Medulla oblongata (tissue), 1 donor: Measurements from ENCODE around the gene BUD13.
"Not testable (repeated sequence)": the region's sequence is repeated elsewhere in the genome, so short reads cannot be mapped to it uniquely, and the experiment has no call there.

Experiments used
- DNase-seq: peaks from one replicate; pipeline ENCODE4 v3.0.0-alpha.2; 2015; ENCODE audit errors: extremely low spot score

BUD13 gene

DNA sequence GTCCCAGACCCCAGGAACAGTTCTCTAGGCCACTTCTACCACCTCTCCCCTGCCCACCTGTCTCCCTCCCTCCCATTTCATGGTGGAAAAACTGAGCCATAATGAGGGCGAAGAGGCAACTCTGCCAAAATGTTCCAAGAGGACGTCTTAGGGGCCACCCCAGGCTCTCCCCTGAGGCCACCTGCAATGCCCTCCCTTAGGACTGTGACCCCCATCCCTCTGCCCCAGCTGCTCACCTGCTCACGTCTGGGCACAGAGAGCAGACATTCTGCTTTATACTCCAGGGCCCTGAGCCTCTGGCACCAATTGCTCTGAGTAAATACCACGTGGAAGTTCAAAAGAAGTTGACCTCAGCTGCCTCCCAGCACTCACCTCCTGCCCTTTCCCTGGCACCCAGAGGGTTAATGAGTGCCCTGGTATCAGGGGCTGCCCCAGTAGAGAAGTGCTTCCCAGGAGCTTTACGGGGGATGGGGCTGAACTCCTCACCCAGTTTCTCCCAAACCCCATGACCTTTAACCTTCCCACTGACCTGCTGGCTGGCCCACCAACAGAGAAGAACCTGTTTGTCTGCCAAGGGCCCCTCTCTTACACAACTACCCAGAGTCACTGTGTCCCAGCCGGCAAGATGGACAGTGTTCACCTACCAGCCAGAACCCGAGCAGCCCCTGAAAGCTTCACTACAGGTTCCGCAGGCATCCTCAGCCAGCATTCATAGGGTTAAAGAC, 19.5 kb upstream of the BUD13 start:
- no peak for DNase-seq

DNA sequence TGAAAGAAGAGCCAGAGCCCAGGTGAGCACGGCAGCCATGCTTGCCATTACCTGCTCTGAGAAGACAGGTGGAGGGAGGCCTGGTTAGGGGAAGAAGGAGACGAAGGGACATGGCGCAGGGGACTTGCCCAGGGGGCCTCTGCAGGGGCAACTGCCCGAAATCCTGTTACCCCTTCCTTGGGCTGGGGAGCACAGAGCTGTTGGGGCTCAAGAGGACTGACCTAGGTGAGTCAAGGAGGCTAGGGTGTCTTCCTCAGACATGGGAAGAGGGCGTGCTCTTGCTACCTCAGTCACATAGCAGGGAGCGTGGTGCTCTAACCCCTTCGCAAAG, 19.0 kb upstream of the BUD13 start, which contains the start of gene APOA5:
Gene APOA5 (minus strand): TSS at position 67 of the 331 bp plus-strand sequence. CDS start 19 bp downstream, at position 48.
- DNase-seq, result no peak

DNA sequence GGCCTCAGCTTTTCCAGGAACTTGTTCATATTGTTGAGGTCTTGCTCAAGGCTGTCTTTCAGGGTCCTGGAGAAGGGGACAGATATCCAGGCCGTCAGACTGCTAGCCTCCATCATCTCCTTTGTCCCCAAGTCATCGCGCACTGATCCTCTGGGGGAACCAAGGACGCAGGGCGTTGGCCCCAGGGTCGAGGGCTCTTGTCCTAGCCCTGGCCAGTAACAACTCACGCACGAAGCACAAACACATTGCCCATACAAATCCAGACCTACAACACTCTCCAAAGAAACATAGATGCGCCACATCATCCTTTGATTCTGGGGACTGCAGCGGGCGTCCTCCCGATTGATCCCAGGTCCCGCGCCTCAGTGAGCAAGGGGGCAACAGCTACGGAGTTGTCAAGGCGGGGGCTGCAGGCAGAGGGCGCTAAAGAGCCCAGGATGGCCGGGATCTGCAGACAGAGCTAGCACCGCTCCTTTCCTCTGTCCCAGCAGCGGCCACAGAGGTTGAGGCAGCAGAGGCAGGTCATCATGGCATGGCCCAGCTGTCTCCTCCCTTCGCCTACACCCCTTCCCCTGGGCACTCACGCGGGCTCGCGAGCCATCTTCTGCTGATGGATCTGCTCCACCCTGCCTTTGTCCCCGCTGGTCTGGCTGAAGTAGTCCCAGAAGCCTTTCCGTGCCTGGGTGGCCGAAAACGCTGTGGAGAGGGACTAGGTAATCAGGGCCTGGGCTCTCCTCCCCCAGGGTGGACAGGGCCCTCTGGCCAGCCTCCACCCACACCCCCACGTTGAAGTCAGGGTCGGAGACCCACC, 18.4 kb upstream of the BUD13 start:
- DNase-seq, result peak; percentile 78

- DNase-seq, result no peak
Measured at GRCh38 chr11:116790167-116791001, 17.6 kb upstream of the BUD13 start.

- DNase-seq, result no peak
Measured at GRCh38 chr11:116788975-116789374, 16.2 kb upstream of the BUD13 start.

DNA sequence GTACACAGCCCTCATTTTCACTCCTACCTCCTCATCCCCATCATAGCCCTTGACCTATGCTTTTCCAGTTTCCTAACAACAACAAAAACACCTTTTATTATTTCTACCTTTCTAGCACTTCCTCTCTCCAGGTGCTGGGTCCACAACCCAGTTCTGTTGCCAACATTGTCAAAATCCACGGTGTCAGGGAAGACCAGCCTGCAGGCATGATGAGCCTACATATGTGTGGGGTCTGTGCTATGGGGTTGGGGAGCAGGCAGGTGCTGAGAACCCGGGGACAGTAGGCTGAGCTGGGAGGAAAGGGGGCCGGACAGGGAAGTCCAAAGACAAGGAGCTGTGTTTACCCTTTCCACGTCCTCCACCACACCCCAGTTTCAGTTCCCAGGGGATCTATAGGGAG, 15.7 kb upstream of the BUD13 start:
- no peak for DNase-seq

DNA sequence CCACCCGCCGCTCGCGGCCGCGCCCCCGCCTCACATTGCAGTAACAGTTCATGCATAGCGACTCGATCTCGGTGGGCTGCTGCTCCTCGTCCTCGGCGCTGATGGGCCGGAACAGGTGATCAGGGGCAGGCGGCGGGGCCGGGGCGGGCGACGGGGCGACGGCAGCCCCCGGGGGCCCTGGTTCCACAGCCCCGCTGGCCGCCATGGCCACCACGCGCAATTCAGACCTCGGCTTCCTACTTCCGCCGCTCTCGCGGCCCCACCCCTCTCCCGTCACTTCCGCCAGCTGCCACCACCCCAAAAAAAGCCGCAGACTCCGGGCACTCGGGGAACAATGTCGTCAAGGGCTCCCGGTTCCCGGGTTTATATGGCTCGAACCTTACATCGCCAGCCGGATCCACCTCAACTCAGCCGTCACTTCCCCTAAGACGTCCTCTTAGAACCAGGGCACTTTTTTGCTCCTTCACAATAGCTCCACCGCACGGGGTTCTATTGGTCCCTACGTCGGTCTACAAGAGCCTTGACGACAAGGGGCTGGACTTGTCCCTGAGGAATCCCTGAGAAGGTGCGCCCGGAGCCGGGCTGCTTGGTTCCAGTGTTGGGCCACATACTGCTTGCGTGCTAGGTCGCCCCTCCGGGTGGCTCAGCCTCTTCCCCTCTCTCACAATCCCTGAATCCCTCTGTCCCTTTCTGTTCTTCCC, 15.1 kb upstream of the BUD13 start, which contains the start of gene ZPR1:
Gene ZPR1 (minus strand): TSS at position 238 of the 701 bp plus-strand sequence. CDS start 33 bp downstream, at position 205.
- peak; percentile 86 for DNase-seq

GRCh38 chr11:116787436-116787785, 14.6 kb upstream of the BUD13 start:
- DNase-seq, result no peak

DNA sequence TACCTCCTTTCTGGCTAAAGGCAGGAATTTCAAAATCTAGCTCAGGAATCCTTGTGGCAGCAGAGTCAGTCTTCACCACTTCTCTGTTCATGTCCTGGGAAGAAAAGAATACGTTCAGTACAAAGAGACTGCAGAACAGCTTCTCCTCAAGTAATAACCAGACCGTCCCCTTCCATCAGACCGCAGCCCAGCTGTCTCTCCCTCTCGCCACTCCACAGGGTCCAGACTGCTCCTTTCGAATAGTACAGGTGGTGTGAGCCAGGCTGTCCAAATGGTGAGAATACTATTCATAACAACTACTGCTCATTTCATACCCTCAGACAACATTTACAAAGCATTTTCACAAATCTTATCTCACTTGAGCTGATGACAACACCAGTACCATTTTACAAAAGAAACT, 14.2 kb upstream of the BUD13 start:
- DNase-seq, result no peak

- no peak for DNase-seq
Measured at GRCh38 chr11:116786326-116786725, 13.5 kb upstream of the BUD13 start.

- no peak for DNase-seq
Measured at GRCh38 chr11:116782728-116783127, 9.9 kb upstream of the BUD13 start.

DNA sequence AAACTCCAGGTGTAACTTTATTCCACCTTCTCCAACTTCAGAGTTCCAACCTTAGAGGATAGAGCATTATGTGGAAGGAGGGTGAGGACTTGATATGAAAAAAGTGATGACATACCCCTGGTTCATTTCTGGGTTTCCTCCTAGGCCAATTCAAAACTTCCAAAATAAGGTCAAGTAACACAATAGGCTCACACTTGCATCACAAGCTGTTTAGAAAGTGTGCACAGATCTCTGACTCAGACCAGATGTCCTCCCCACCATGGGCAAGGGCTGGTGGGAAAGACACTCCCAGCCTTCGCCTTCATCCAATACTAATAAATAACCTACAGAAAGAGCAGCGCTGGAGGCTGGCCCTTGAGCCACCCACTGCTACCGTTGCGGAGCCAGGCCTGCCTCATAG, 5.8 kb upstream of the BUD13 start:
- no peak for DNase-seq

DNA sequence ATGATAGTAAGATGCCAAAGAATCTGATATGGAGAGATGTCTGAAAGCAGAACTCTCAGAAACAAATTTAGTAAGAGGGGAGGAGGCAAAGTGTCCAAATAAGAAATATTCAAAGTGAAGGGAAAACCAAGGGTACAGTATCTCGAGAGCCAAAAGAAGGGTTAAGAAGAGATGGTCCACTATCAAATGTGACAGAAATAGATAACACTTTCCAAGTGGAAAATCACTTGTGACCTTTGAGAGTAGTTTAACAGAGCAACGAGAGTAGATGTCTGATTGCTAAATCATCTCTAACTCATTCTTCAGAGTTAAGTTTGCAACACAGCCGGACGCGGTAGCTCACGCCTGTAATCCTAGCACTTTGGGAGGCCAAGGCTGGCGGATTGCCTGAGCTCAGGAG, 4.3 kb upstream of the BUD13 start:
- no peak for DNase-seq

GRCh38 chr11:116776522-116776984, 3.8 kb upstream of the BUD13 start:
- DNase-seq, result no peak

- DNase-seq, result no peak
Measured at GRCh38 chr11:116775975-116776374, 3.2 kb upstream of the BUD13 start.

- DNase-seq, result no peak
Measured at GRCh38 chr11:116774661-116775060, 1.9 kb upstream of the BUD13 start.

DNA sequence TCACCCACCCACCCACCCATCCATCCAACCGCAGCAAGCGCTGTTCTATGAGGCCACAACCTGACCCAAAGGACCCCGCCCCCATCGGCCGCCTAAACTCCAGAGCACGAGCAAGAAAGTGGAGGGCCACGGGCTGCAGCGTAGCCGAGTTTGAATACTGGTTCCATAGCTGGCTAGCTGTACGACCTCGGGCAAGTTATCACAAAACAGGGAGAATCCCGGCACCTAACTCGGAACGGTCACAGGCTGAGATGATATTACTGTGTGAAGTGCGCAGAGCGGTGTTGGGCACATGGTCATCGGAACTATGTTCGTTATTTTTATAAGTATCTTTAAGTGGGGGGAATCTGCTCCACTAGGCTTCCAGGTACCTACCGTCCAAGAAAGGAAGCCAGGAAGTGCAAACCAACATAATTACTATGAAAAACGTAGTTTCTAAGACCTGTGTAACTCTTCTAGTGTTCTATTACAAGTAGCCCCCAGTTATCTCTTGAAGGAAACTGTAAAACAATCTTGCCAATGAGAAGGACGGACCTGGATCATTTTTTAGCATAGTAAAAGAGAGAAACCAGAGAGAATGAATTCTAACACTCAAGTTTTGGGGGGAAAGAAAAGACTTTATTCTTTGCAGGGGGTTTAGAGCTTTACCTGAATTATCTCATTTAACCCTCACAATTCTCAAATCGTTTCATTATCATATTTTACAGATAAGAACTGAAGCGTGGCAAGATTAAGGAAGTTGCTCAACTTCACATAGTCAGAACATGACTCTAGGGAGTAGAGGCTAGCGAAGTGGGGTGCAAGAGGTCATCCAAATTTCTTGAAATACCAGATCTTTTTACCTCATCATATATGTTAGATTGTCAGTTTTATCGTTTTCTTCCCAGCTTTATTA, 663 bp upstream of the BUD13 start:
- DNase-seq, result peak; percentile 46

- DNase-seq, result peak; percentile 3
Measured at GRCh38 chr11:116771935-116772334, 852 bp downstream of the BUD13 start.

GRCh38 chr11:116762132-116762531, 10.7 kb downstream of the BUD13 start:
- no peak for DNase-seq

DNA sequence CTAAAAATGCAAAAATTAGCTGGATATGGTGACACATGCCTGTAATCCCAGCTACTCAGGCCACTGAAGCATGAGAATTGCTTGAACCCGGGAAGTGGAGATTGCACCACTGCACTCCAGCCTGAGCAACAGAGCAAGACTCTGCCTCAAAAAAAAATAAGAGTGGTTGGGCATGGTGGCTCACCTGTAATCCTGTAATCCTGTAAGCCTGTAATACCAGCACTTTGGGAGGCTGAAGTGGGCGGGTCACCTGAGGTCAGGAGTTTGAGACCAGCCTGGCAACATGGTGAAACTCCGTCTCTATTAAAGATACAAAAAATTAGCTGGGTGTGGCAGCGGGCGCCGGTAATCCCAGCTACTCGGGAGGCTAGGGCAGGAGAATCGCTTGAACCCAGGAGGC, 16.7 kb downstream of the BUD13 start:
- DNase-seq, result not testable (repeated sequence)
